Adrenal gland (tissue), 5 donors: ENCODE results near the gene MOCS2.

ENCODE experiments used
- POLR2A ChIP-seq, 2 donors: fragments of 450-650 bp; IDR thresholded peaks; one replicate each; pipeline ENCODE4 v1.6.1; 2017; ENCODE audit warnings: antibody characterized with exemption in 2 of 2, mild to moderate bottlenecking in 2 of 2, moderate library complexity in 1 of 2
- TF ChIP-seq, protein P1 (sequence below), 6 experiments: fragments of 450-650 bp in 4 of 6; fragments of 200-600 bp in 2 of 6; sonication (generic) in 1 of 6; IDR thresholded peaks; 1 replicate in 5 of 6; 2 replicates in 1 of 6; pipeline versions ENCODE4 v1.5.1 to v1.8.0; 2016 to 2021; ENCODE audit warnings: antibody characterized with exemption in 6 of 6, mild to moderate bottlenecking in 2 of 6, moderate library complexity in 1 of 6
- donor health status: DM: no; HTN: no; CAD: no.

DNA sequence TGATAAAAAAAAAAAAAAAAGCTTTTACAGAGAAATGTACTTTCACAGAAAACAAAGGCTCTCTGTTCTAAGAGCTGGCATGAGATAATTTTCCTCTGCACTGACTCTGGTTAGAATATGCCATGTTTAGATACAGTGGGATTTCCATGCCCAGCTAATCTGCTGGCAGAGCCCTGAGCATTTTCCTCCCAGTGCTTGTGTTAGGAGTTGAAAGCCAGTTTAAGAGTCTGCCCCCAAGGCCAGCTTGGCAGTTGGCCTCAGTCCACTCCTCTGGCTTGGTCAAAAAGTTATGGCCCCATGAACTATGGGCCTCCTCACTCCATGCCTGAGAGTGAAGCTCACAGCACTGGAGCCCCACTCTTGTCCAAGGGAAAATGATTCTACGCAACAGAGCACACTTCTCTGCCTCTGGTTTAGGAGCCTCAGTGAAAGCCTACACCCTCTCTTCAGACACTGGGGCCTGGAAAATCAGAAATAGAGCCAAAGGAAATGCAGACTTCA is 21.9 kb downstream of the MOCS2 start:
- TF ChIP-seq, protein P1, sequence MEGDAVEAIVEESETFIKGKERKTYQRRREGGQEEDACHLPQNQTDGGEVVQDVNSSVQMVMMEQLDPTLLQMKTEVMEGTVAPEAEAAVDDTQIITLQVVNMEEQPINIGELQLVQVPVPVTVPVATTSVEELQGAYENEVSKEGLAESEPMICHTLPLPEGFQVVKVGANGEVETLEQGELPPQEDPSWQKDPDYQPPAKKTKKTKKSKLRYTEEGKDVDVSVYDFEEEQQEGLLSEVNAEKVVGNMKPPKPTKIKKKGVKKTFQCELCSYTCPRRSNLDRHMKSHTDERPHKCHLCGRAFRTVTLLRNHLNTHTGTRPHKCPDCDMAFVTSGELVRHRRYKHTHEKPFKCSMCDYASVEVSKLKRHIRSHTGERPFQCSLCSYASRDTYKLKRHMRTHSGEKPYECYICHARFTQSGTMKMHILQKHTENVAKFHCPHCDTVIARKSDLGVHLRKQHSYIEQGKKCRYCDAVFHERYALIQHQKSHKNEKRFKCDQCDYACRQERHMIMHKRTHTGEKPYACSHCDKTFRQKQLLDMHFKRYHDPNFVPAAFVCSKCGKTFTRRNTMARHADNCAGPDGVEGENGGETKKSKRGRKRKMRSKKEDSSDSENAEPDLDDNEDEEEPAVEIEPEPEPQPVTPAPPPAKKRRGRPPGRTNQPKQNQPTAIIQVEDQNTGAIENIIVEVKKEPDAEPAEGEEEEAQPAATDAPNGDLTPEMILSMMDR (IDR thresholded peaks at IDR 0.05): no peak
- TF ChIP-seq POLR2A (IDR thresholded peaks at IDR 0.05): no peak
